Osteocyte (in vitro differentiated cells): ENCODE measurements around the gene ZNF497. TPM values are rescaled to one million over a fixed set of nuclear protein-coding genes. Genes with fewer than 3 reads are reported as not detected.

ENCODE experiments used
- DNase-seq: peaks from one replicate; pipeline ENCODE4 v3.0.0; 2021; ENCODE audit warnings: mixed read lengths; ENCODE audit not compliant: unreplicated experiment; ENCODE audit errors: extremely low spot score
- H3K27ac Mint-ChIP-seq: one replicate; pipeline ENCODE4 v1.8.0; 2021; ENCODE audit warnings: mild to moderate bottlenecking, mixed read lengths; ENCODE audit not compliant: unreplicated experiment
- H3K27me3 Mint-ChIP-seq: one replicate; pipeline ENCODE4 v1.8.0; 2021; ENCODE audit warnings: mixed read lengths; ENCODE audit not compliant: unreplicated experiment
- H3K36me3 Mint-ChIP-seq: one replicate; pipeline ENCODE4 v1.8.0; 2021; ENCODE audit warnings: mixed read lengths; ENCODE audit not compliant: unreplicated experiment
- H3K4me1 Mint-ChIP-seq: one replicate; pipeline ENCODE4 v1.8.0; 2021; ENCODE audit warnings: mixed read lengths; ENCODE audit not compliant: unreplicated experiment
- H3K4me3 Mint-ChIP-seq: one replicate; pipeline ENCODE4 v1.8.0; 2021; ENCODE audit warnings: mild to moderate bottlenecking, moderate library complexity, mixed read lengths; ENCODE audit not compliant: unreplicated experiment
- H3K9me3 Mint-ChIP-seq: one replicate; pipeline ENCODE4 v1.8.0; 2021; ENCODE audit warnings: mixed read lengths; ENCODE audit not compliant: unreplicated experiment
- total RNA-seq: library from RNA; stranded (reverse); gene quantifications from 2 replicates; pipeline ENCODE4 v1.2.1, GENCODE V29; 2021
- TF ChIP-seq, protein P1 (sequence below): fragments of 200-600 bp; sonication (generic); IDR thresholded peaks from 2 replicates; pipeline ENCODE4 v1.5.0; 2021; ENCODE audit warnings: antibody characterized with exemption, mild to moderate bottlenecking, moderate library complexity

ZNF497 gene
- total RNA-seq, 1 donor from 2014 or later: 2.7 TPM

- Mint-ChIP-seq H3K4me1 (peaks cover 10% of the 10 kb centered on the region), H3K36me3 (peaks cover 21% of the 10 kb centered on the region), H3K27me3 (no peaks in the 10 kb centered on the region), H3K27ac (no peak overlapping the region), H3K4me3 (no peak overlapping the region), H3K9me3 (no peaks in the 10 kb centered on the region)
- TF ChIP-seq, protein P1, sequence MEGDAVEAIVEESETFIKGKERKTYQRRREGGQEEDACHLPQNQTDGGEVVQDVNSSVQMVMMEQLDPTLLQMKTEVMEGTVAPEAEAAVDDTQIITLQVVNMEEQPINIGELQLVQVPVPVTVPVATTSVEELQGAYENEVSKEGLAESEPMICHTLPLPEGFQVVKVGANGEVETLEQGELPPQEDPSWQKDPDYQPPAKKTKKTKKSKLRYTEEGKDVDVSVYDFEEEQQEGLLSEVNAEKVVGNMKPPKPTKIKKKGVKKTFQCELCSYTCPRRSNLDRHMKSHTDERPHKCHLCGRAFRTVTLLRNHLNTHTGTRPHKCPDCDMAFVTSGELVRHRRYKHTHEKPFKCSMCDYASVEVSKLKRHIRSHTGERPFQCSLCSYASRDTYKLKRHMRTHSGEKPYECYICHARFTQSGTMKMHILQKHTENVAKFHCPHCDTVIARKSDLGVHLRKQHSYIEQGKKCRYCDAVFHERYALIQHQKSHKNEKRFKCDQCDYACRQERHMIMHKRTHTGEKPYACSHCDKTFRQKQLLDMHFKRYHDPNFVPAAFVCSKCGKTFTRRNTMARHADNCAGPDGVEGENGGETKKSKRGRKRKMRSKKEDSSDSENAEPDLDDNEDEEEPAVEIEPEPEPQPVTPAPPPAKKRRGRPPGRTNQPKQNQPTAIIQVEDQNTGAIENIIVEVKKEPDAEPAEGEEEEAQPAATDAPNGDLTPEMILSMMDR: no peak
- no peak for DNase-seq
These were observed 33.6 kb upstream of the ZNF497 start for GRCh38 chr19:58395979-58396627.

DNA sequence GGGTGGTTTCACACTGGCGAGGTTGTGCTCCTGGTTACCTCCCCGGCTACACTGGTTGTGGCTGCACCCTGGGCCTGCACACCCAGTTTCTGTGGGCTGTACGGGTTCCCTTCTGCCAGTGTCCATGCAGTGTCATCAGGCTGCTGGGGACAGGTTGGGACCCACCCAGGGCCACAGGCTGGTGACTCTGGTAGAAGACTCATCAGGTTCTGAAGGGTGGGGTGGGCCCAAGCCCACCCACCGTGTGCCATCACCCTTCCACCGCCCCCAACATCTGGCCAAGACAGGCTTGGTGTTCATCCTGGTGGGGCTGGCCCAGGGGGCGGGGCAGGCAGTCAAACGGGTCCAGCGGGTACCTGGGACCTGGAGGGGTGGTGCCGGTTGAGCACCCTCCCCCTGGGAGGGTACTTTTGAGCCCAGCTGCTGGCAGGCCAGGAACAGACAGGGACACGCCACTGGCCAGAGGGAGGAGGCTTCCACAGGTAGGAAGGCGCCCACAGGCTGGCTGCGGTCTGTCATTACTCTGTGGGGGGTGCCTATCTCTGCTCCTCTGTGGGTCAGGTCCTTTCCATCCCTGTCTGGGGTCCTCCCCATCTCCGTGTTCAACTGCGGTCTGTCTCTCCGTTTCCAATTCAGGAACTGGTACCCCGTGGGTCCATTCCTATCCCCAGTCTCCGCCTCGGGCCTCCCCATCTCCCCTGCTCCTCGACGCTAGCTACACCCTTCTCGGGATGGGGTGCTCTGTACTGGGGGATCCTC is 32.8 kb upstream of the ZNF497 start, which contains the start of gene RNF225:
Gene RNF225, plus strand, starts transcription at position 437 of the 759 bp plus-strand sequence. CDS start 434 bp downstream, outside the sequence.
- H3K4me1 Mint-ChIP-seq: peaks cover 4% of the 10 kb centered on the region
- H3K27ac Mint-ChIP-seq: no peak within 1 kb of the TSS
- no peak for DNase-seq
- H3K27me3 Mint-ChIP-seq: no peaks in the 10 kb centered on the region
- H3K4me3 Mint-ChIP-seq: no peak within 1 kb of the TSS
- TF ChIP-seq, protein P1: no peak
- no peaks in the 10 kb centered on the region for H3K9me3 Mint-ChIP-seq
- H3K36me3 Mint-ChIP-seq: peaks cover 25% of the 10 kb centered on the region

GRCh38 chr19:58394821-58395219 is 32.3 kb upstream of the ZNF497 start:
- Mint-ChIP-seq H3K27ac (no peak overlapping the region), H3K9me3 (no peaks in the 10 kb centered on the region), H3K27me3 (no peaks in the 10 kb centered on the region), H3K36me3 (peaks cover 25% of the 10 kb centered on the region), H3K4me1 (peaks cover 3% of the 10 kb centered on the region), H3K4me3 (no peak overlapping the region)
- TF ChIP-seq, protein P1: no peak
- no peak for DNase-seq

DNA sequence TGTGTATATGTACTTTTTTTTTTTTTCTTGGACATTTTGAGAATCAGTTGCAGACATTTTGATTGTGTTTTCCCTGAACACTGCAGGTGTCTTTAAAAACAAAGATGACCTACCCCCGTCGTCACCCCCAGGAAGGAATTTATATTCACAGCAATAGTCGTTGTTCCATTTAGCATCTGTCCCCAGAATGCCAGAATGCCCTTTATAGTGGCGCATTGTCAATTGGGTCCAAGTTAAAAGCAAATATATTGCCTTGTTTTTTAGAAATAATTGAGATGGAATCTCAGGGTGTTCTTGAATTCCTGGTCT is 31.1 kb upstream of the ZNF497 start:
- Mint-ChIP-seq H3K4me1 (peaks cover 10% of the 10 kb centered on the region), H3K36me3 (peaks cover 31% of the 10 kb centered on the region), H3K9me3 (no peaks in the 10 kb centered on the region), H3K27me3 (no peaks in the 10 kb centered on the region), H3K4me3 (no peak overlapping the region), H3K27ac (no peak overlapping the region)
- DNase-seq: no peak
- TF ChIP-seq, protein P1: no peak

DNA sequence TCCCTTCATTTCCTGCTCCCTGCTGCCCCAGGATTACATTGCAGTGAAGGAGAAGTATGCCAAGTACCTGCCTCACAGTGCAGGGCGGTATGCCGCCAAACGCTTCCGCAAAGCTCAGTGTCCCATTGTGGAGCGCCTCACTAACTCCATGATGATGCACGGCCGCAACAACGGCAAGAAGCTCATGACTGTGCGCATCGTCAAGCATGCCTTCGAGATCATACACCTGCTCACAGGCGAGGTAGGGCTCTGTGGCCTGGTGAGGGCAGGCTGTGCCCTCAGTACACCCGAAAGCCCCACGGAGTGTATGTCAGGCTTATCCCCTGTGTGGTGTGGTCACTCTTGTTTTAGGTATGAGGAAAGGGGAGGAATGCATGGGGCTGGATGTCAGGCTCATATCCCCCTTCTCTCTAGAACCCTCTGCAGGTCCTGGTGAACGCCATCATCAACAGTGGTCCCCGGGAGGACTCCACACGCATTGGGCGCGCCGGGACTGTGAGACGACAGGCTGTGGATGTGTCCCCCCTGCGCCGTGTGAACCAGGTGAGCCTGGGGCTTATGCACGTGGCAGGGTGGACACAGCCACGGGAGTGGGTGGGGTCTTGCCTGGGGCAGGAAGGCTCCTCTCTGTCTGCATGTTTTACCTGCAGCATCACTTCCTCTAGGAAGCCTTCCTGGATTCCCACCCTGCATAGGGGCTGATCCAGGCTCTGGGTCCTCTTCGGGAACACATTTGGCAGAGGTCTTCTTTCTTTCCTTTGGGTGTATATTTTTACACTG is 30.6 kb upstream of the ZNF497 start:
- H3K4me3 Mint-ChIP-seq: no peak overlapping the region
- H3K27ac Mint-ChIP-seq: no peak overlapping the region
- H3K4me1 Mint-ChIP-seq: peaks cover 15% of the 10 kb centered on the region
- H3K9me3 Mint-ChIP-seq: no peaks in the 10 kb centered on the region
- H3K27me3 Mint-ChIP-seq: no peaks in the 10 kb centered on the region
- DNase-seq: no peak
- H3K36me3 Mint-ChIP-seq: peaks cover 34% of the 10 kb centered on the region
- TF ChIP-seq, protein P1: no peak
